GM12864 (cell line): ENCODE data around the gene STAC.

Experiments
- DNase-seq: peaks from one replicate; pipeline ENCODE4 v3.0.0-alpha.2; 2011; ENCODE audit warnings: low read depth
- H3K4me3 ChIP-seq: 2 replicates; pipeline ENCODE4 v1.5.1; 2011; ENCODE audit warnings: mild to moderate bottlenecking, low read depth, low read length, control low read depth
- TF ChIP-seq, protein P1 (sequence below): IDR thresholded peaks from 2 replicates; pipeline ENCODE4 v1.5.1; 2011; ENCODE audit warnings: low read depth, mild to moderate bottlenecking, moderate library complexity, low read length, control low read depth, inconsistent platforms; ENCODE audit errors: missing control alignments

Gene STAC

DNA sequence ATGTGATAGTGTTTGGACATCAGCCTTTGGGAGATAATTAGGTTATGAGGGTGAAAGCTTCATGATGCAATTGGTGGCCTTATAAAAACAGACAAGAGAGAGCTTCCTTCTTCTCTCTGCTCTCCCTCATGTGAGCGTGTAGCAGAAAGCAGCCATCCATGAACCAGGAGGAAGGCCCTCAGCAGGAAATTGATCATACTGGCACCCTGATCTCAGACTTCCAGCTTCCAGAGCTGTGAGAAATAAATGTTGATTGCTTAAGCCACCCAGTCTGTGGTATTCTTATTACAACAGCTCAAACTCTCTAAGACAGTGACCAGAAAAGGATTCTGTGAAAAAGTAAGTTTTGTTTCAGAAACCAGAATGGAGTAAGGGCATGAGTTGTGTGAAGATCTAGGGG, 13.3 kb downstream of the STAC start:
- TF ChIP-seq, protein P1, sequence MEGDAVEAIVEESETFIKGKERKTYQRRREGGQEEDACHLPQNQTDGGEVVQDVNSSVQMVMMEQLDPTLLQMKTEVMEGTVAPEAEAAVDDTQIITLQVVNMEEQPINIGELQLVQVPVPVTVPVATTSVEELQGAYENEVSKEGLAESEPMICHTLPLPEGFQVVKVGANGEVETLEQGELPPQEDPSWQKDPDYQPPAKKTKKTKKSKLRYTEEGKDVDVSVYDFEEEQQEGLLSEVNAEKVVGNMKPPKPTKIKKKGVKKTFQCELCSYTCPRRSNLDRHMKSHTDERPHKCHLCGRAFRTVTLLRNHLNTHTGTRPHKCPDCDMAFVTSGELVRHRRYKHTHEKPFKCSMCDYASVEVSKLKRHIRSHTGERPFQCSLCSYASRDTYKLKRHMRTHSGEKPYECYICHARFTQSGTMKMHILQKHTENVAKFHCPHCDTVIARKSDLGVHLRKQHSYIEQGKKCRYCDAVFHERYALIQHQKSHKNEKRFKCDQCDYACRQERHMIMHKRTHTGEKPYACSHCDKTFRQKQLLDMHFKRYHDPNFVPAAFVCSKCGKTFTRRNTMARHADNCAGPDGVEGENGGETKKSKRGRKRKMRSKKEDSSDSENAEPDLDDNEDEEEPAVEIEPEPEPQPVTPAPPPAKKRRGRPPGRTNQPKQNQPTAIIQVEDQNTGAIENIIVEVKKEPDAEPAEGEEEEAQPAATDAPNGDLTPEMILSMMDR: no peak
- no peak for DNase-seq
- H3K4me3 ChIP-seq: no peak overlapping the region

- DNase-seq: no peak
- TF ChIP-seq, protein P1: no peak
Measured at GRCh38 chr3:36394176-36394575, 13.9 kb downstream of the STAC start.

GRCh38 chr3:36397841-36398240, 17.5 kb downstream of the STAC start:
- no peak for DNase-seq
- no peak overlapping the region for H3K4me3 ChIP-seq
- TF ChIP-seq, protein P1: no peak

More at GRCh38 chr3:36394176-36394575, 13.9 kb downstream of the STAC start:
- no peak overlapping the region for H3K4me3 ChIP-seq

- TF ChIP-seq, protein P1: no peak
- no peak for DNase-seq
- no peak overlapping the region for H3K4me3 ChIP-seq
Measured at GRCh38 chr3:36399933-36400332, 19.6 kb downstream of the STAC start.

DNA sequence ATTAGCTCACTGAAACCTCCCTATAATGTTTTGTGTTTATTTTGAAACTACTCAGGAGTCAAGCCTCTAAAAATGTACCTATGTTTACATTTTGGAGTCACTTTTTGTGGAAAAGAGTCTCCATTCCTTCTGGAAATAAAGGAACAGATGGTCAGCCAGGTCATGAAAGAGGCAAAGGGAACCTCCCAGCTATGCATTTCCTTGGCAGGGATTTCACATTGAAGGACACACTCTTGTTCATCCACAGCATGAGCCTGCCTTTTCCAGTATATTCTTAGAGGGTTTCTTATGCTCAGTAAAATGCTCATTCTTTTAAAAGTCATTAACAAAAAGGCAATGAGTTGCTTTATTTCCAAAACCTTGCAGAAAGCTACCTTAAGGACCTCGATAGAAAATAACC, 20.8 kb downstream of the STAC start:
- TF ChIP-seq, protein P1: no peak
- no peak overlapping the region for H3K4me3 ChIP-seq
- no peak for DNase-seq

- DNase-seq: no peak
- TF ChIP-seq, protein P1: no peak
- no peak overlapping the region for H3K4me3 ChIP-seq
Measured at GRCh38 chr3:36403661-36404060, 23.4 kb downstream of the STAC start.

DNA sequence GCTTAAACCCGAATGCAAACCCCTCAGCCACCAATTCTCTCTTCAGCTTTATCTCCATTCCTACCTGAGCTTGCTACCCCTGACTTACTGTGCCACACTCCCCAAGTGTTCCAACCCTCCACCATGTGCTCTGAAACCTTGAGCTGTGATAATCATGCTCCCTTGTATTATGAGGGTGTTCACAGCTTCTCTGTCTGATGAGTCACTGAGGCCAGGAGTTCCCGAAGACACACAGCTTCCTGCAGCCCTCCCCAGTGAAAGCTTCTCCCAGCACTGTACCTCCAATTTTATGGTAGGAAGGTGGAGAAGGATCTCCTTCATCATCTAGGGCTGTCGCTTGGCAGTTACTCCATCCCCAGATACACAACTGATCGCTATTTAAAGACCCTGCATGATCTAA, 24.9 kb downstream of the STAC start:
- no peak for DNase-seq
- TF ChIP-seq, protein P1: no peak
- no peak overlapping the region for H3K4me3 ChIP-seq
